Right cardiac atrium (tissue), 5 donors: ENCODE data around the gene C20orf173. TPM values are rescaled to one million over a fixed set of nuclear protein-coding genes. Genes with fewer than 3 reads are reported as not detected.

Experiments used
- ATAC-seq, 2 donors: fragments of 200-7000 bp; cut with Tn5 transposase; one replicate each; pipeline versions ENCODE4 v1.8.0 to v1.9.1; 2020; ENCODE audit warnings: moderate library complexity in 2 of 2, mild to moderate bottlenecking in 1 of 2
- DNase-seq, 3 donors: peaks; one replicate each; pipeline ENCODE4 v3.0.0-alpha.2; 2020
- H3K27ac ChIP-seq: one replicate; pipeline ENCODE4 v1.5.1; 2013; ENCODE audit warnings: mild to moderate bottlenecking, low read length, control low read depth, moderate library complexity
- H3K27me3 ChIP-seq: one replicate; pipeline ENCODE4 v1.6.1; 2013; ENCODE audit not compliant: control insufficient read depth, insufficient read depth
- H3K4me1 ChIP-seq: one replicate; pipeline ENCODE4 v1.6.1; 2013; ENCODE audit warnings: low read length; ENCODE audit not compliant: control insufficient read depth, insufficient read depth
- H3K4me3 ChIP-seq: one replicate; pipeline ENCODE4 v1.5.1; 2013; ENCODE audit warnings: low read length, control low read depth
- H3K9me3 ChIP-seq: one replicate; pipeline ENCODE4 v1.6.1; 2013; ENCODE audit warnings: low read length; ENCODE audit not compliant: control insufficient read depth
- WGBS: extraction: QIAGEN DNeasy Blood & Tissue Kit; methylation state at CpG from one replicate; pipeline ENCODE4 v1.1.7; 2013; 5-methylcytosine and 5-hydroxymethylcytosine counted together
- intact Hi-C, 4 donors: fragments of 100-400 bp; cut with DNase I; formaldehyde crosslinking; loops; one replicate each; pipeline versions ENCODE4 v1.11.0 to v1.14.0; 2022 to 2023
- long read RNA-seq, 4 donors: library from polyadenylated mRNA; unstranded; transcript quantifications; one replicate each; pipeline ENCODE4 v2.0.0, GENCODE V29; 2020 to 2021
- polyA plus RNA-seq: library from polyadenylated mRNA; stranded (reverse); fragments of 200-250 nt; gene quantifications from one replicate; pipeline ENCODE4 v1.2.3, GENCODE V29; 2013
- total RNA-seq, 4 donors: library from RNA; stranded (reverse); fragmentation: NEBNext Ultra II Directional; extraction: Animal tissue kit (Norgen Biotek cat#: 25700); gene quantifications; one replicate each; pipeline ENCODE4 v1.2.1, GENCODE V29; 2021
- donor health status: healthy with polysubstance abuse.
- donor health status: DM: no; HTN: yes; CAD: no.
- donor health status: DM: no; HTN: no; CAD: no.
- donor health status: DM: no; HTN: yes; CAD: no; lungs with severe emphysema.
- donor health status: DM: yes; HTN: yes; CAD: no.

The C20orf173 gene, protein sequence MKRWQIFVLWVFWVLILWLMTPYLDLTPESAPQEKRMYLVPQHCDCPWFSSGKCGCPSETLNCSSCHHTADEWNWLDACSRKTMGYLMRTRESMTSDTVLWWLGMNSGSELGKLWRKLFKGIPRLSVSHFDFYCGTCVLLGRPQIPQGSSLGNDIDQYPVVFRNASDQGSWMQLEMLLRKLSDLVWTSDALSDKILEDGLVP
- total RNA-seq = not detected
- polyA plus RNA-seq = not detected
- long read RNA-seq, donor 1 = 0 reads
- long read RNA-seq, donor 2 = 0 reads
- long read RNA-seq, donor 3 = 0 reads
- long read RNA-seq, donor 4 = 0 reads

DNA sequence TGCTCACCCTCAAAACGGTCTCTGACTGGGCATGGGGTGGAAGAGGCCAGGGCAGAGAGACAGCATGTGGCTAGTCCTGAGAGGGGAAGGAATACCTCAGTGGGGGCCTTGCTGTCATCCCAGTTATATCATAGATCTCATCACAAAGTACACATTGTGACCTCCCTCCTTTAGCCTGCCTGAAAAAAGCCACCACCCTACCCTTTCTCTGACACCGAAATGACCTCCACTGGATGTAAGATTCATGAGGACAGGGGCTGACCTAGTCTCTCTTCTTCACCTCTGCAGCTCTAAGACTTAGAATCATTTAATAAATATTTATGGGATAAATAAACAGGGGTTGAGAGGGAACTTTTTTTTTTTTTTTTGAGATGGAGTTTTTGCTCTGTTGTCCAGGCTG is at the start of gene C20orf173:
Gene C20orf173, minus strand, starts transcription at position 101 of the 400 bp plus-strand sequence. CDS start 279 bp downstream, outside the sequence.
- H3K4me1 ChIP-seq = no peaks in the 10 kb centered on the region
- H3K4me3 ChIP-seq = no peak within 1 kb of the TSS
- no peak for DNase-seq
- no peaks in the 10 kb centered on the region for H3K9me3 ChIP-seq
- 89% methylated on average over 2 of the region's 2 CpGs for WGBS
- intact Hi-C loops = no loop called here
- no peaks in the 10 kb centered on the region for H3K27me3 ChIP-seq
- ATAC-seq = no peak
- H3K27ac ChIP-seq = no peak within 1 kb of the TSS

DNA sequence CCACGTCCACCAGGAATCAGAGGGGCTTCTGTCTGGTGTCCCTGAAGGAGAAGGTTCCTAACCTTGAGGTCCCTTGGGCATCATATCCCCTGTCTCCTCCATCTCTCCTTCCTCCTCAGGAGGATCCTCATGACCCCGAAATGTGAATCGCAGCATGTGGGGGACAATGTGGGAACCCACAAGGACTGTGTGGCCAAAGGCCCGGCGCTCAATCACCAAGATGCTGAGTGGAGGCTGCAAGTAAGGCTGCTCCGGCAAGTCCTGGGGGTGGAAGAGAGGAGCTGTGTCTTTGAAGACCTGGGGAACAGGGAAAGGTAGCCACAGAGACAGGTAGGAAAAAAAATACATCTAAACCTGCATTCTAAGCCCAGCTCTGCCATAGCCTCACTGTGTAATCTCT is 49.7 kb upstream of the C20orf173 start:
- Histone ChIP-seq H3K9me3 (no peaks in the 10 kb centered on the region), H3K27ac (no peak overlapping the region), H3K4me1 (no peaks in the 10 kb centered on the region), H3K4me3 (no peak overlapping the region), H3K27me3 (no peaks in the 10 kb centered on the region)
- DNase-seq (no peak), ATAC-seq (no peak)
- 96% methylated on average over 6 of the region's 6 CpGs for WGBS
- intact Hi-C loops = no loop called here

DNA sequence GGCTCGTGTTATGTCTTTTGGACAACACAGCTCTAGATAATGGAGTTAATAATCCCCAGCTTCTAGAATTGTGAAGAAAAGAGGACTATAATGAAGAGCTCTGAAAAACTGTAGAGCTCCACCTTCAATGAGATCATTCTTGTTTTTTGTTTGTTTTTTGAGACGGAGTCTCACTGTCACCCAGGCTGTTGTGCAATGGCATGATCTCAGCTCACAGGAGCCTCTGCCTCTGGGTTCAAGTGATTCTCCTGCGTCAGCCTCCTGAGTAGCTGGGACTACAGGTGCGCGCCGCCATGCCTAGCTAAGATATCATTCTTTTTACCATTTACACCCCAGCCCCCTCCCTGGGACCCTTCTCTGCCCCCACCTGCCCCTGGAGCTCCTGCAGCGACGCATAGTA is 49.0 kb upstream of the C20orf173 start:
- intact Hi-C loops = no loop called here
- no peak overlapping the region for H3K27ac ChIP-seq
- H3K4me1 ChIP-seq = no peaks in the 10 kb centered on the region
- DNase-seq (no peak), ATAC-seq (no peak)
- WGBS = 90% methylated on average over 8 of the region's 8 CpGs
- no peaks in the 10 kb centered on the region for H3K9me3 ChIP-seq
- no peaks in the 10 kb centered on the region for H3K27me3 ChIP-seq
- no peak overlapping the region for H3K4me3 ChIP-seq

DNA sequence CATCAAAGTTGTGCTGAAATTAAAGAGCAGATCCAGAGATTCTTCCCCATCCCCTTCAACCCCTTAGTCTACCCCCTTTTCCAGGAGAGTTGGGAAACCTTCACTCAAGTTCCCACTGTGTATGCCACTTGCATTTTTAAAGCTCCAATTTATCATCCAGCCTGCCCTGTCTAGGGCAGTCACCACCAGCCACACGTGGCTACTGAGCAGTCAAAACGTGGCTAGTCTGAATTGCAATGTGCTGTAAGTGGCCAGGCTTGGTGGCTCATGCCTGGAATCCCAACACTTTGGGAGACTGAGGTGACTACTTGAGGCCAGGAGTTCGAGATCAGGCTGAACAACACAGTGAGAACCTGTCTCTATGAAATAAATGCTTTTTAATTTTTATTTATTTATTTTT is 47.4 kb upstream of the C20orf173 start:
- ATAC-seq (no peak), DNase-seq (no peak)
- no peak overlapping the region for H3K4me3 ChIP-seq
- intact Hi-C loops = no loop called here
- H3K9me3 ChIP-seq = no peaks in the 10 kb centered on the region
- no peak overlapping the region for H3K27ac ChIP-seq
- no peaks in the 10 kb centered on the region for H3K4me1 ChIP-seq
- no peaks in the 10 kb centered on the region for H3K27me3 ChIP-seq
- 58% methylated on average over 3 of the region's 3 CpGs for WGBS

GRCh38 chr20:35575958-35576357 is 46.5 kb upstream of the C20orf173 start:
- no peak overlapping the region for H3K4me3 ChIP-seq
- 82% methylated on average over 4 of the region's 4 CpGs for WGBS
- DNase-seq (no peak), ATAC-seq (no peak)
- no peaks in the 10 kb centered on the region for H3K27me3 ChIP-seq
- H3K27ac ChIP-seq = no peak overlapping the region
- intact Hi-C loops = no loop called here
- H3K9me3 ChIP-seq = no peaks in the 10 kb centered on the region
- H3K4me1 ChIP-seq = no peaks in the 10 kb centered on the region

DNA sequence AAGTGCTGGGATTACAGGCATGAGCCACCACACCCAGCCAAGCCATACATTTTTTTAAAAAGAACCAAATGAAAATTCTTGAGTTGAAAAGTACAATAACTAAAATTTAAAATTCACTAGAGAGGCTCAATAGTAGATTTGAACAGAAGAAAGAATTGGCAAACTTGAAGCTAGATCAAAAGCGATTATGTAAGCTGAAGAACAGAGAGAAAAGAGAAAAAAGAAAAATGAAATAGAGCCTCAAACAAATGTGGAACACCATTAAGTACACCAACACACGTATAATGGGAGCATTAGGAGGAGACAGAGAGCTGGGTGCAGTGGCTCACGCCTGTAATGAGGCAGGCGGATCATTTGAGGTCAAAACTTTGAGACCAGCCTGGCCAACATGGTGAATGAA is 43.4 kb upstream of the C20orf173 start:
- WGBS = 96% methylated on average over 4 of the region's 4 CpGs
- DNase-seq (no peak), ATAC-seq (no peak)
- no peaks in the 10 kb centered on the region for H3K9me3 ChIP-seq
- no peak overlapping the region for H3K27ac ChIP-seq
- no peaks in the 10 kb centered on the region for H3K27me3 ChIP-seq
- intact Hi-C loops = no loop called here
- H3K4me1 ChIP-seq = no peaks in the 10 kb centered on the region
- no peak overlapping the region for H3K4me3 ChIP-seq

GRCh38 chr20:35571555-35571954 is 42.1 kb upstream of the C20orf173 start:
- H3K4me1 ChIP-seq = no peaks in the 10 kb centered on the region
- no peaks in the 10 kb centered on the region for H3K9me3 ChIP-seq
- DNase-seq (no peak), ATAC-seq (no peak)
- no peak overlapping the region for H3K27ac ChIP-seq
- no peaks in the 10 kb centered on the region for H3K27me3 ChIP-seq
- intact Hi-C loops = no loop called here
- no peak overlapping the region for H3K4me3 ChIP-seq

GRCh38 chr20:35568645-35569044 is 39.2 kb upstream of the C20orf173 start:
- WGBS = 24% methylated on average over 2 of the region's 2 CpGs

GRCh38 chr20:35564905-35565304 is 35.5 kb upstream of the C20orf173 start:
- H3K4me3 ChIP-seq = no peak overlapping the region
- H3K27me3 ChIP-seq = no peaks in the 10 kb centered on the region
- no peaks in the 10 kb centered on the region for H3K4me1 ChIP-seq
- intact Hi-C loops = no loop called here
- no peak for DNase-seq
- 93% methylated on average over 7 of the region's 7 CpGs for WGBS
- no peak for ATAC-seq
- no peaks in the 10 kb centered on the region for H3K9me3 ChIP-seq
- H3K27ac ChIP-seq = no peak overlapping the region

More at GRCh38 chr20:35568645-35569044, 39.2 kb upstream of the C20orf173 start:
- H3K27me3 ChIP-seq = no peaks in the 10 kb centered on the region
- ATAC-seq (no peak), DNase-seq (no peak)
- H3K27ac ChIP-seq = no peak overlapping the region
- no peaks in the 10 kb centered on the region for H3K4me1 ChIP-seq
- H3K4me3 ChIP-seq = no peak overlapping the region
- intact Hi-C loops = no loop called here
- no peaks in the 10 kb centered on the region for H3K9me3 ChIP-seq

GRCh38 chr20:35563834-35564233 is 34.4 kb upstream of the C20orf173 start:
- no peak for DNase-seq
- no peak overlapping the region for H3K27ac ChIP-seq
- H3K4me1 ChIP-seq = no peaks in the 10 kb centered on the region
- WGBS = 87% methylated on average over 10 of the region's 10 CpGs
- no peaks in the 10 kb centered on the region for H3K9me3 ChIP-seq
- no peak for ATAC-seq
- no peaks in the 10 kb centered on the region for H3K27me3 ChIP-seq
- intact Hi-C loops = no loop called here
- H3K4me3 ChIP-seq = no peak overlapping the region

DNA sequence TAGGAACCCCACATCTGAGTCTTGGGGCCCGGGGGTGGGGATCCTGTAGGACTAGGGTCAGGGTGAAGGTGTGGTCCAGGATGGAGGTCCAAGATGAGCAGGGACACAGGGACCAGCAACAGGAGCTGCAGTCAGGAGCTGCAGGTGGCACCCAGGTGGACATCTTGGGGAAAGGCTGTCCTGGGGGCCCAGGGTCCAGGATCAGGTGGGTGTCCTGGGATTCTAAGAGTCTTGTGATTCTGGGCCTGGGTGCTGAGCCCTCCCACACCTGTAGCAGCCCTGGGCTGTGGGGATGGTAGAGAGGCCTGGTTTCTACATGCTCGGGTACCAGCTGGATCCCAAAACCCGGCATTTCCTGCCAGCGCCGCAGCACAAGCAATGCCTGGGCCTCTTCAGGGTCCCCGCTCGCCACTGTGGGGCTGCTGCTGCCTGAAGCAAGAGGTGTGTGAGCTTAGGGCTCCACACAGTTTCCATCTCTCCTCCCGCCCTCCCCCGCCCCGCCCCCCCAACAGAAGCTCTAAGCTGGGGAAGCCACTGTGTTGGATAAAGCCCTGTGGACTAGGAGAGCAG is 33.2 kb upstream of the C20orf173 start:
- no peaks in the 10 kb centered on the region for H3K27me3 ChIP-seq
- no peaks in the 10 kb centered on the region for H3K9me3 ChIP-seq
- ATAC-seq (no peak), DNase-seq (no peak)
- no peaks in the 10 kb centered on the region for H3K4me1 ChIP-seq
- intact Hi-C loops = no loop called here
- no peak overlapping the region for H3K4me3 ChIP-seq
- 82% methylated on average over 10 of the region's 10 CpGs for WGBS
- H3K27ac ChIP-seq = no peak overlapping the region

DNA sequence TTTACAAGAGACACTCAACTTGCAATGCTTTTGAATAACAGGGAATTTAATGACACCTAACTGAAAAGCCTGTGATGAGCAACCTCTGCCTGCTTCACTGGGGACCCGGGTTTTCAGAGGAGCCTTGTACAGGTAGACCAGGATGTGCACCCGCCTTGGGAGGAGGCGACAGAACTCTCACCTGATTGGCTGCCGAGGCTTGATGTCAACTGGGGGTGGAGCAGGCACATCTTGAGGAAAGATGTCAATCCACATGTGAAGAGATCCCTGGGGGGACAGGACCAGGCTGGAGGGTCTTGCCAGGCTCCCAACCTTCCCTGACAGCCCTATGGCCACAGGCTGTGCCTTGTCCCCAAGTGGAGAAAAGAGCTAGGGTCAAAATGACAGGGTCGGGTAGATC is 32.2 kb upstream of the C20orf173 start:
- WGBS = 47% methylated on average over 5 of the region's 5 CpGs
- Histone ChIP-seq H3K9me3 (no peaks in the 10 kb centered on the region), H3K27me3 (no peaks in the 10 kb centered on the region), H3K4me3 (no peak overlapping the region), H3K4me1 (no peaks in the 10 kb centered on the region), H3K27ac (no peak overlapping the region)
- DNase-seq (no peak), ATAC-seq (no peak)
- intact Hi-C loops = no loop called here
